Testis (tissue), 3 donors: ENCODE data around the gene TARBP2. TPM values are rescaled to one million over a fixed set of nuclear protein-coding genes. Genes with fewer than 3 reads are reported as not detected.

ENCODE experiments used
- DNase-seq: peaks from one replicate; pipeline ENCODE4 v3.0.0-alpha.2; 2019
- H3K27ac ChIP-seq, 2 donors: fragments of 200-600 bp; sonication (generic); one replicate each; pipeline ENCODE4 v1.5.1; 2019
- H3K27me3 ChIP-seq: fragments of 200-600 bp; sonication (generic); one replicate; pipeline ENCODE4 v1.5.1; 2019
- H3K36me3 ChIP-seq: fragments of 200-600 bp; sonication (generic); one replicate; pipeline ENCODE4 v1.5.1; 2017; ENCODE audit warnings: low read depth; ENCODE audit errors: missing control alignments
- H3K4me1 ChIP-seq: fragments of 200-600 bp; sonication (generic); one replicate; pipeline ENCODE4 v1.5.1; 2019
- H3K4me3 ChIP-seq, 2 donors: fragments of 200-600 bp; sonication (generic); one replicate each; pipeline ENCODE4 v1.5.1; 2017 to 2019
- H3K9me3 ChIP-seq: fragments of 200-600 bp; sonication (generic); one replicate; pipeline ENCODE4 v1.5.1; 2017
- POLR2A ChIP-seq: fragments of 450-650 bp; IDR thresholded peaks from one replicate; pipeline ENCODE4 v1.6.1; 2017; ENCODE audit warnings: antibody characterized with exemption, mild to moderate bottlenecking, moderate library complexity
- whole genome bisulfite sequencing, 2 donors: methylation state at CpG; one replicate each; pipeline ENCODE4 v1.1.5; 2018; 5-methylcytosine and 5-hydroxymethylcytosine counted together
- intact Hi-C: fragments of 100-400 bp; cut with DNase I; formaldehyde crosslinking; loops from one replicate; pipeline ENCODE4 v1.15.1; 2023; ENCODE audit warnings: low total_unique reads
- polyA plus RNA-seq: library from polyadenylated mRNA; stranded (reverse); fragments of 350-450 nt; fragmentation: Illumina TruSeq; extraction: RNeasy Lipid Tissue Mini Kit (QIAGEN cat#74804); gene quantifications from one replicate; pipeline ENCODE4 v1.2.3, GENCODE V29; 2014; ENCODE audit warnings: low read depth, low replicate concordance; ENCODE audit not compliant: insufficient read depth
- total RNA-seq, 2 donors: library from RNA; depleted of rRNA; stranded (reverse); fragments of >200 nt; gene quantifications; one replicate each; pipeline ENCODE4 v1.2.3, GENCODE V29; 2016
- TF ChIP-seq, protein P1 (sequence below), 3 experiments: fragments of 450-650 bp in 2 of 3; fragments of 200-600 bp in 1 of 3; sonication (generic) in 1 of 3; IDR thresholded peaks; one replicate each; pipeline ENCODE4 v1.5.1; 2016 to 2019; ENCODE audit warnings: antibody characterized with exemption in 3 of 3, mild to moderate bottlenecking in 2 of 3, moderate library complexity in 1 of 3

The TARBP2 gene
- total and polyA plus RNA-seq, 3 donors from 2014 or later, result 37.8 to 73.1 (median 67.6) TPM

DNA sequence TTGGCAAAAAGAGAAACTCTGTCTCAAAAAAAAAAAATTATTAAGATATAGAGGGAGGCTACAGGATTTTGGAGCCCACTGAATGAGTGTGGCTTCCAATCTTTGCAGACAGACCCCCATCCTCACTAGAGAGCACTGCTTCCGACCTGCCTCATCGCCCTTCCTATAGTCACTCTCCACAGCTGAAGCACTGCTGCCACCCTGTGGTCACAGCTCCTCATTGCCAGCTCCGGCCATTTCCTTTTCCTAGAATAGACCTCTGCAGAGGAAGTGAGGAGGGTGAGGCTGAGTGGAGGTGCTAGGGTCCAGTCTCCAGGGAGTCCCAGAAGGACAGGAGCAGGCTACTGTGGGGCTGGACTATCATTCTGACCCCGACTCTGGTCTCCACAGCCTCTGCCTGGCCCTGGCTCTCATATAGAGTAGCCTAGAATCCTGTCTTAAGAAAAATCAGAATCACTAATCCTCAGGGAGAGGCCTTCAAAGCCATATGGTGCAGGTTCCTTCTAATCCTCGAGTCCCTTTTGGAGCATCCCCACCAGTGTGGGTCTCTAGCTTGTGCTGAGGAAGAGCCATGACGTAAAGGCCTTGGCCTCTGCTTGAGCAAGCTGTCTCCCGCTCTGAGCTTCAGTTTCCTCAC is 7.6 kb downstream of the TARBP2 start:
- H3K27me3 ChIP-seq, result no peaks in the 10 kb centered on the region
- H3K36me3 ChIP-seq, result no peaks in the 10 kb centered on the region
- peak; percentile 90 for DNase-seq
- no peaks in the 10 kb centered on the region for H3K9me3 ChIP-seq
- H3K27ac ChIP-seq, result no peak overlapping the region
- no peak overlapping the region for H3K4me3 ChIP-seq
- peaks cover 25% of the 10 kb centered on the region for H3K4me1 ChIP-seq
- intact Hi-C loops, result loop anchor here (10.0 kb wide), 2 partner anchors 54 to 184 kb away; partner anchors contain the start of genes AAAS and PCBP2
- TF ChIP-seq, protein P1, sequence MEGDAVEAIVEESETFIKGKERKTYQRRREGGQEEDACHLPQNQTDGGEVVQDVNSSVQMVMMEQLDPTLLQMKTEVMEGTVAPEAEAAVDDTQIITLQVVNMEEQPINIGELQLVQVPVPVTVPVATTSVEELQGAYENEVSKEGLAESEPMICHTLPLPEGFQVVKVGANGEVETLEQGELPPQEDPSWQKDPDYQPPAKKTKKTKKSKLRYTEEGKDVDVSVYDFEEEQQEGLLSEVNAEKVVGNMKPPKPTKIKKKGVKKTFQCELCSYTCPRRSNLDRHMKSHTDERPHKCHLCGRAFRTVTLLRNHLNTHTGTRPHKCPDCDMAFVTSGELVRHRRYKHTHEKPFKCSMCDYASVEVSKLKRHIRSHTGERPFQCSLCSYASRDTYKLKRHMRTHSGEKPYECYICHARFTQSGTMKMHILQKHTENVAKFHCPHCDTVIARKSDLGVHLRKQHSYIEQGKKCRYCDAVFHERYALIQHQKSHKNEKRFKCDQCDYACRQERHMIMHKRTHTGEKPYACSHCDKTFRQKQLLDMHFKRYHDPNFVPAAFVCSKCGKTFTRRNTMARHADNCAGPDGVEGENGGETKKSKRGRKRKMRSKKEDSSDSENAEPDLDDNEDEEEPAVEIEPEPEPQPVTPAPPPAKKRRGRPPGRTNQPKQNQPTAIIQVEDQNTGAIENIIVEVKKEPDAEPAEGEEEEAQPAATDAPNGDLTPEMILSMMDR (IDR thresholded peaks at IDR 0.05), result peak; percentile 76 to 94 (median 90)
- no peak for TF ChIP-seq POLR2A
- WGBS, 2 donors, result 37 to 46% methylated on average over 6 to 7 of the region's 7 CpGs

DNA sequence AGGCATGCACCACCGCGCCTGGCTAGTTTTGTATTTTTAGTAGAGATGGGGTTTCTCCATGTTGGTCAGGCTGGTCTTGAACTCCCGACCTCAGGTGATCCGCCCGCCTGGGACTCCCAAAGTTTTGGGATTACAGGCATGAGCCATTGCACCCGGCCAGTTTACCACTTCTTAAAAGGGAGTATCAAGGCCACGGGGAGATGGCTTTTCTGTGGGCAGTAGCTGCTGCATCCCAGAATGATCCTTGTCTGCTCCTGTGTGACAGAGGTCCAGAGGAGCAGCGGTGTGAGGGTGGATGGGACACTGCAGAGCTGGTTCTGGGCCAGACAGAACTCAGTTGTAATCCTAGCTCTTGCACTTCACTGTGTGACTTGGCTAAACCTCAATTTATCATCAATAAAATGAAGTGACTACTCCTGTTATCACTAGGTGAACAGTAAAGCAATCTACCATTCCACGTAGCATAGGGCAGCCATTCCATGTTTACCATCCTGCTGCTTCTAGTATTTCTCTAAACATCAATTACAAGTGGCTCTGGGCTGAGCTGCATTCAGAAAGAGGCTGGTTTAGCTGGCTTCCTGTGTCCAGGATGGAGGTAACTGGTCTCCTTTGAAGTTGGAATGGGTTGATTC is 9.2 kb downstream of the TARBP2 start:
- 85 to 87% methylated on average over 9 of the region's 9 CpGs for WGBS, 2 donors
- no peak overlapping the region for H3K27ac ChIP-seq
- intact Hi-C loops, result no loop called here
- no peaks in the 10 kb centered on the region for H3K9me3 ChIP-seq
- H3K4me1 ChIP-seq, result peaks cover 8% of the 10 kb centered on the region
- TF ChIP-seq, protein P1 (IDR thresholded peaks at IDR 0.05), result no peak
- no peak for TF ChIP-seq POLR2A
- no peak overlapping the region for H3K4me3 ChIP-seq
- DNase-seq, result no peak
- H3K36me3 ChIP-seq, result no peaks in the 10 kb centered on the region
- H3K27me3 ChIP-seq, result no peaks in the 10 kb centered on the region

DNA sequence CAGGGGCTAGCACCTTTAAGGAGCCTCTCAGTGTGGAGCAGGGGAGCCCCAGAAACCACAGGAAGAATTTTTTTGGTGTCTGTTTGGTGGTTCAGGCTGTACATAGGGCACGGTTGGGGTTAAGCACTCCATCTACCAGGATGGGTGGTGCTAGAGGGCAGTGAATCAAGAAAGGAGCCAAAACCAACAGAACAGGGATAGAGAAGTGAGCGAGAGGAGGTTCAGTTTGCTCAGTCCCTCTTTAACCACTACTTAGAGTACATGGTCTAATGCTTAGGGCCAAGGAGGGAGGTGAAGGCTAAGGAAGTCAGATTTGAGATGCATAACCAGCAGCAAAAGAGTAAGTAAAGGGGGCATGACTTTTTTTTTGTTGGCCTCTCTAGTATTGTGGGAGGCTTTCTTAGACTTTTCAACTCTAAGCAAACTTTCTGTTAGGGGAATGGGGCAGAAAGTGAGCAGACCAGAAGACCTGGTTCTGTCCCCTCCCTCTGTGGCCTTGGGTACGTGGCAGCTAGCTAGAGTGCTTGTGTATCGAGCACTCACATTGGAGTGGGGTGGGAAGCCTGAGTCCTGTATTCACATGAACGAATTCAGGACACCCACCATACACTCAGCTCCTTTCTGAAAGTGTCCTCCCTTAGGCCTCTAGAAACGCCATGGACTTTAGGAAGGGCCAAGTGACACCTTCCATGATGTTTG is 12.8 kb downstream of the TARBP2 start:
- WGBS, 2 donors, result 77 to 80% methylated on average over 6 of the region's 6 CpGs
- intact Hi-C loops, result no loop called here
- DNase-seq, result no peak
- no peak overlapping the region for H3K4me3 ChIP-seq
- H3K27me3 ChIP-seq, result no peaks in the 10 kb centered on the region
- TF ChIP-seq, protein P1 (IDR thresholded peaks at IDR 0.05), result no peak
- no peak for TF ChIP-seq POLR2A
- no peaks in the 10 kb centered on the region for H3K4me1 ChIP-seq
- H3K9me3 ChIP-seq, result no peaks in the 10 kb centered on the region
- H3K36me3 ChIP-seq, result no peaks in the 10 kb centered on the region
- H3K27ac ChIP-seq, result no peak overlapping the region

DNA sequence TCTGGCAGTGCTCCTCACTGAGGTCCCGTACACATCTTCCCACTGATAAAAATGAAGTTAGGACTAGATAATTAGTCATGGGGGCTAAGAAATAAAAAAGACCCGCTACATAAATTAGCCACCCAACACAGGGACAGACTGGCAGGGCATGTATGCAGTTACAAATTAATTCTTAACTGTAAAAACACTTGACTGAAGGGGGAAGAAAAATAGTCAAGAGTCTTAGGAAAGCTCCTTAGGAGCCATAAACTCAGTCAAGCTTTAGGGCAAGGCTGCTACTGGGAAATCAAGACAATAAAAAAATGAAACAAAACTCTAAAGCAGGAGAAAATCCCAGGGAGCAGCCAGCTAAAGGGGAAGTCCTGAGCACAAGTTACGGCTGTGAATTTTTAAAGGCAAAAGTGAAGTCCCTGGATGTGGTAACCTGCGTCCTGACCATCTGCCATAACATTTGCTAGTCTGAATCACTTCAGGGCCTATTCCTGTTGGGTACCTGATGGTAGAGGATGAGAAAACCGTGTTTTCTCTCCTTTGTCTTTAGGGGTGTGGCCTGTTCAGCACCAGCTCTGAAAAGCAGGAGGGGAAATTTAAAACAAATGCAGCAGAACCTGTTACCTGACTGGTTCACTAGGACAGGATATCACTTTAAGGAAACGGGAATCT is 13.7 kb downstream of the TARBP2 start:
- H3K9me3 ChIP-seq, result no peaks in the 10 kb centered on the region
- intact Hi-C loops, result no loop called here
- no peaks in the 10 kb centered on the region for H3K36me3 ChIP-seq
- no peaks in the 10 kb centered on the region for H3K27me3 ChIP-seq
- no peak overlapping the region for H3K4me3 ChIP-seq
- DNase-seq, result no peak
- no peak for TF ChIP-seq POLR2A
- TF ChIP-seq, protein P1 (IDR thresholded peaks at IDR 0.05), result no peak
- no peaks in the 10 kb centered on the region for H3K4me1 ChIP-seq
- no peak overlapping the region for H3K27ac ChIP-seq
- 78 to 81% methylated on average over 6 of the region's 6 CpGs for whole genome bisulfite sequencing, 2 donors
